ENCODE measurements around the gene CSNK1A1. TPM values are rescaled to one million over a fixed set of nuclear protein-coding genes. Genes with fewer than 3 reads are reported as not detected.
A peak's percentile ranks its signal among the peaks of the same experiment; 100 is the strongest.

CSNK1A1 gene
- total RNA-seq, 4 donors from 2014 or later = 146 to 200 (median 166) TPM

GRCh38 chr5:149586708-149587318 is 35.6 kb upstream of the CSNK1A1 start:
- no peaks in the 10 kb centered on the region for H3K9me3 ChIP-seq
- WGBS, 2 donors = 76 to 88% methylated on average over 1 of the region's 1 CpG
- H3K27ac ChIP-seq = peak overlapping the region in 3 of 4 donors; percentile 53 to 94 (median 85)
- H3K4me1 ChIP-seq = peaks cover 4 to 74% (median 25%) of the 10 kb centered on the region in 4 donors
- no peak overlapping the region for H3K4me3 ChIP-seq
- H3K27me3 ChIP-seq = no peaks in the 10 kb centered on the region
- DNase-seq (ENCODE audit: low spot score in 2 of 2) = no peak
- TF ChIP-seq EP300 (IDR thresholded peaks at IDR 0.05) = no peak
- H3K36me3 ChIP-seq = peaks cover 0 to 5% (median 0%) of the 10 kb centered on the region in 3 donors

- Histone ChIP-seq H3K4me1 (peaks cover 4 to 71% (median 25%) of the 10 kb centered on the region in 4 donors), H3K27me3 (no peaks in the 10 kb centered on the region), H3K27ac (peak overlapping the region in 2 of 4 donors; percentile 85 to 94), H3K4me3 (no peak overlapping the region), H3K9me3 (no peaks in the 10 kb centered on the region), H3K36me3 (peaks cover 0 to 5% (median 0%) of the 10 kb centered on the region in 3 donors)
- TF ChIP-seq CTCF (IDR thresholded peaks at IDR 0.05) = no peak
- TF ChIP-seq POLR2A (IDR thresholded peaks at IDR 0.05) = no peak
- TF ChIP-seq EP300 (IDR thresholded peaks at IDR 0.05) = no peak
- no peak for DNase-seq (ENCODE audit: low spot score in 2 of 2)
These were observed 34.7 kb upstream of the CSNK1A1 start for GRCh38 chr5:149585910-149586309.

GRCh38 chr5:149584121-149584520 is 32.9 kb upstream of the CSNK1A1 start:
- Histone ChIP-seq H3K27ac (peak overlapping the region; percentile 77 to 94 (median 84)), H3K36me3 (no peaks in the 10 kb centered on the region), H3K27me3 (no peaks in the 10 kb centered on the region), H3K9me3 (no peaks in the 10 kb centered on the region), H3K4me3 (peak overlapping the region in 1 of 4 donors; percentile 23), H3K4me1 (peaks cover 4 to 68% (median 28%) of the 10 kb centered on the region in 4 donors)
- 39 to 45% methylated on average over 2 of the region's 2 CpGs for WGBS, 2 donors
- no peak for DNase-seq (ENCODE audit: low spot score in 2 of 2)
- TF ChIP-seq EP300 (IDR thresholded peaks at IDR 0.05) (no peak), CTCF (IDR thresholded peaks at IDR 0.05) (no peak), POLR2A (IDR thresholded peaks at IDR 0.05) (no peak)

- H3K4me1 ChIP-seq = peaks cover 4 to 61% (median 25%) of the 10 kb centered on the region in 4 donors
- peak overlapping the region in 1 of 4 donors; percentile 23 for H3K4me3 ChIP-seq
These were observed 32.2 kb upstream of the CSNK1A1 start for GRCh38 chr5:149583394-149583793.

GRCh38 chr5:149581931-149582768 is 30.9 kb upstream of the CSNK1A1 start:
- TF ChIP-seq CTCF (IDR thresholded peaks at IDR 0.05) = no peak
- TF ChIP-seq EP300 (IDR thresholded peaks at IDR 0.05) = no peak
- no peak for TF ChIP-seq POLR2A (IDR thresholded peaks at IDR 0.05)
- H3K27me3 ChIP-seq = no peaks in the 10 kb centered on the region
- peak overlapping the region; percentile 50 to 71 (median 52) for H3K4me3 ChIP-seq
- H3K4me1 ChIP-seq = peaks cover 4 to 50% (median 24%) of the 10 kb centered on the region in 4 donors
- H3K27ac ChIP-seq = peak overlapping the region; percentile 77 to 94 (median 84)
- H3K36me3 ChIP-seq = no peaks in the 10 kb centered on the region
- DNase-seq (ENCODE audit: low spot score in 2 of 2) = no peak
- no peaks in the 10 kb centered on the region for H3K9me3 ChIP-seq
- WGBS, 2 donors = 14 to 16% methylated on average over 9 of the region's 9 CpGs

More at GRCh38 chr5:149583394-149583793, 32.2 kb upstream of the CSNK1A1 start:
- peak in 1 of 2 donors; percentile 40 for TF ChIP-seq POLR2A (IDR thresholded peaks at IDR 0.05)
- no peak for TF ChIP-seq CTCF (IDR thresholded peaks at IDR 0.05)
- TF ChIP-seq EP300 (IDR thresholded peaks at IDR 0.05) = peak; percentile 45 to 77
- DNase-seq (ENCODE audit: low spot score in 2 of 2) = peak in 1 of 2 donors; percentile 37
- H3K27ac ChIP-seq = peak overlapping the region; percentile 77 to 94 (median 84)
- H3K9me3 ChIP-seq = no peaks in the 10 kb centered on the region
- H3K36me3 ChIP-seq = no peaks in the 10 kb centered on the region
- WGBS, 2 donors = 46 to 56% methylated on average over 1 of the region's 1 CpG
- no peaks in the 10 kb centered on the region for H3K27me3 ChIP-seq
